ENCODE data around the gene ROR2.

DNA sequence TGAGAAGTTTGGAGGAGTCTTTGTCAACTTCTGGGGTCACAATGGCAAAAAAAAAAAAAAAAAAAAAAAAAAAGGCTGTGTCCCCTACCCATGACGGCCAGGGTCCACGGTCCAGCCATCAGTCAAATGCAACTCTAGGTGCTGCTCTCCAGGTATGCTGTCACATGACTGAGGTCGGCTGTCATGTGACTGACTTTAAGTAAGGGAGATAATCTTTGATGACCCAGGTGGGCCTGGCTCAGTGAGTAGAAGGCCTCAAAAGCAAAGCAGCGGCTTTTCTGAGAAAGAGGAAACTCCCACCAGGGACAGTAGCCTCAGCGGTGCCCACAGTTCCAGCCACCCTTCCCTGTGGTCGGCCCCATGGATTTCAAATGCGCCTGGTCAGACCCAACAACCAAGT lies 117.7 kb downstream of the ROR2 start:
- TF ChIP-seq, protein P1, sequence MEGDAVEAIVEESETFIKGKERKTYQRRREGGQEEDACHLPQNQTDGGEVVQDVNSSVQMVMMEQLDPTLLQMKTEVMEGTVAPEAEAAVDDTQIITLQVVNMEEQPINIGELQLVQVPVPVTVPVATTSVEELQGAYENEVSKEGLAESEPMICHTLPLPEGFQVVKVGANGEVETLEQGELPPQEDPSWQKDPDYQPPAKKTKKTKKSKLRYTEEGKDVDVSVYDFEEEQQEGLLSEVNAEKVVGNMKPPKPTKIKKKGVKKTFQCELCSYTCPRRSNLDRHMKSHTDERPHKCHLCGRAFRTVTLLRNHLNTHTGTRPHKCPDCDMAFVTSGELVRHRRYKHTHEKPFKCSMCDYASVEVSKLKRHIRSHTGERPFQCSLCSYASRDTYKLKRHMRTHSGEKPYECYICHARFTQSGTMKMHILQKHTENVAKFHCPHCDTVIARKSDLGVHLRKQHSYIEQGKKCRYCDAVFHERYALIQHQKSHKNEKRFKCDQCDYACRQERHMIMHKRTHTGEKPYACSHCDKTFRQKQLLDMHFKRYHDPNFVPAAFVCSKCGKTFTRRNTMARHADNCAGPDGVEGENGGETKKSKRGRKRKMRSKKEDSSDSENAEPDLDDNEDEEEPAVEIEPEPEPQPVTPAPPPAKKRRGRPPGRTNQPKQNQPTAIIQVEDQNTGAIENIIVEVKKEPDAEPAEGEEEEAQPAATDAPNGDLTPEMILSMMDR (IDR thresholded peaks at IDR 0.05; ENCODE audit: borderline replicate concordance, extremely low read depth, low read length, poor library complexity, severe bottlenecking), result no peak
- no peak for TF ChIP-seq EZH2 (IDR thresholded peaks at IDR 0.05; ENCODE audit: borderline replicate concordance, low read depth, low read length, severe bottlenecking)
